HepG2 (cell line): ENCODE data around the gene ATP11A. TPM values are rescaled to one million over a fixed set of nuclear protein-coding genes. Genes with fewer than 3 reads are reported as not detected.
A peak's percentile ranks its signal among the peaks of the same experiment; 100 is the strongest.

Experiments
- CCDC6 ChIP-seq: sonication (generic); formaldehyde crosslinking; IDR thresholded peaks from 2 replicates; pipeline ENCODE4 v1.8.1; 2022; ENCODE audit warnings: mild to moderate bottlenecking, missing genetic modification reagents, moderate library complexity
- CEBPB ChIP-seq: IDR thresholded peaks from 2 replicates; pipeline ENCODE4 v1.6.1; 2011; ENCODE audit warnings: low read depth, low read length, improper control_type of control experiment, borderline replicate concordance
- HINFP ChIP-seq: sonication (generic); formaldehyde crosslinking; IDR thresholded peaks from 2 replicates; pipeline ENCODE4 v1.4.0; 2020; ENCODE audit warnings: low read depth, mild to moderate bottlenecking, missing genetic modification reagents
- HMG20A ChIP-seq: IDR thresholded peaks from 2 replicates; pipeline ENCODE4 v1.6.1; 2016; ENCODE audit warnings: borderline replicate concordance
- HOXA3 ChIP-seq: sonication (generic); formaldehyde crosslinking; IDR thresholded peaks from 2 replicates; pipeline ENCODE4 v1.5.0; 2020; ENCODE audit warnings: missing genetic modification reagents
- MAFG ChIP-seq: sonication (generic); formaldehyde crosslinking; IDR thresholded peaks from 2 replicates; pipeline ENCODE4 v1.5.1; 2020; ENCODE audit warnings: mild to moderate bottlenecking, missing genetic modification reagents
- MAZ ChIP-seq, 2 experiments: sonication (generic) in 1 of 2; formaldehyde crosslinking in 1 of 2; IDR thresholded peaks; 2 replicates each; pipeline versions ENCODE4 v1.5.0 to v1.6.1; 2012 to 2020; ENCODE audit warnings: low read depth in 2 of 2, mild to moderate bottlenecking in 2 of 2, borderline replicate concordance in 1 of 2, improper control_type of control experiment in 1 of 2, low read length in 1 of 2, missing genetic modification reagents in 1 of 2, moderate library complexity in 1 of 2
- PTBP1 ChIP-seq: fragments of 200-400 bp; formaldehyde crosslinking; IDR thresholded peaks from 2 replicates; pipeline ENCODE4 v1.6.1; 2018; ENCODE audit warnings: low read length, low read depth; ENCODE audit not compliant: poor library complexity, severe bottlenecking
- SP1 ChIP-seq, 2 experiments: fragments of 450-650 bp in 1 of 2; sonication (generic) in 1 of 2; formaldehyde crosslinking in 1 of 2; IDR thresholded peaks; 2 replicates each; pipeline versions ENCODE4 v1.4.0 to v1.6.1; 2016 to 2020; ENCODE audit warnings: missing genetic modification reagents in 1 of 2
- XBP1 ChIP-seq: sonication (generic); formaldehyde crosslinking; IDR thresholded peaks from 2 replicates; pipeline ENCODE4 v1.5.0; 2020; ENCODE audit warnings: missing genetic modification reagents
- ZBTB33 ChIP-seq: sonication (generic); formaldehyde crosslinking; IDR thresholded peaks from 2 replicates; pipeline ENCODE4 v1.4.0; 2020; ENCODE audit warnings: missing genetic modification reagents
- ZFP62 ChIP-seq: sonication (generic); formaldehyde crosslinking; IDR thresholded peaks from 2 replicates; pipeline ENCODE4 v1.4.0; 2020; ENCODE audit warnings: missing genetic modification reagents
- ZMAT3 ChIP-seq: sonication (generic); formaldehyde crosslinking; conservative IDR thresholded peaks from 2 replicates; pipeline ENCODE4 v1.7.0; 2021; ENCODE audit warnings: missing genetic modification reagents
- ZNF720 ChIP-seq: sonication (generic); formaldehyde crosslinking; IDR thresholded peaks from 2 replicates; pipeline ENCODE4 v1.4.0; 2020; ENCODE audit warnings: missing genetic modification reagents
- polyA plus RNA-seq, 8 experiments: library from polyadenylated mRNA; depleted of rRNA in 3 of 8; stranded (reverse) in 7 of 8; unstranded in 1 of 8; fragments of >200 nt; fragmentation: Illumina TruSeq in 4 of 8; extraction: Trizol in 4 of 8; gene quantifications; 2 replicates each; pipeline versions ENCODE4 v1.2.1 to v1.2.3, GENCODE V29; 2011 to 2016; ENCODE audit warnings: low read depth in 4 of 8, missing spikeins in 1 of 8, mixed read lengths in 1 of 8; ENCODE audit not compliant: insufficient read depth in 1 of 8
- total RNA-seq, 5 experiments: library from RNA; depleted of rRNA; stranded (reverse); fragments of >200 nt; fragmentation: Illumina TruSeq; extraction: Trizol; gene quantifications; 2 replicates each; pipeline ENCODE4 v1.2.3, GENCODE V29; 2016; ENCODE audit warnings: low read depth in 1 of 5
- TF ChIP-seq, protein P1 (sequence below): sonication (generic); formaldehyde crosslinking; IDR thresholded peaks from 2 replicates; pipeline ENCODE4 v1.8.1; 2023; ENCODE audit warnings: missing genetic modification reagents, mild to moderate bottlenecking, borderline replicate concordance
- TF ChIP-seq, protein P2 (sequence below): IDR thresholded peaks from 2 replicates; pipeline ENCODE4 v1.6.1; 2016; ENCODE audit warnings: mild to moderate bottlenecking
- TF ChIP-seq, protein P3 (sequence below): sonication (generic); formaldehyde crosslinking; IDR thresholded peaks from 2 replicates; pipeline ENCODE4 v1.9.0; 2022; ENCODE audit warnings: missing genetic modification reagents, mild to moderate bottlenecking, borderline replicate concordance
- TF ChIP-seq, protein P4 (sequence below): sonication (generic); formaldehyde crosslinking; IDR thresholded peaks from 2 replicates; pipeline ENCODE4 v1.4.0; 2020; ENCODE audit warnings: missing genetic modification reagents, mild to moderate bottlenecking, borderline replicate concordance

The ATP11A gene
- total and polyA plus RNA-seq, 2 of the 13 experiments (the other 11 are each of a cell fraction or from before 2014, with no cell fraction given) = 18.4 to 20.1 TPM

DNA sequence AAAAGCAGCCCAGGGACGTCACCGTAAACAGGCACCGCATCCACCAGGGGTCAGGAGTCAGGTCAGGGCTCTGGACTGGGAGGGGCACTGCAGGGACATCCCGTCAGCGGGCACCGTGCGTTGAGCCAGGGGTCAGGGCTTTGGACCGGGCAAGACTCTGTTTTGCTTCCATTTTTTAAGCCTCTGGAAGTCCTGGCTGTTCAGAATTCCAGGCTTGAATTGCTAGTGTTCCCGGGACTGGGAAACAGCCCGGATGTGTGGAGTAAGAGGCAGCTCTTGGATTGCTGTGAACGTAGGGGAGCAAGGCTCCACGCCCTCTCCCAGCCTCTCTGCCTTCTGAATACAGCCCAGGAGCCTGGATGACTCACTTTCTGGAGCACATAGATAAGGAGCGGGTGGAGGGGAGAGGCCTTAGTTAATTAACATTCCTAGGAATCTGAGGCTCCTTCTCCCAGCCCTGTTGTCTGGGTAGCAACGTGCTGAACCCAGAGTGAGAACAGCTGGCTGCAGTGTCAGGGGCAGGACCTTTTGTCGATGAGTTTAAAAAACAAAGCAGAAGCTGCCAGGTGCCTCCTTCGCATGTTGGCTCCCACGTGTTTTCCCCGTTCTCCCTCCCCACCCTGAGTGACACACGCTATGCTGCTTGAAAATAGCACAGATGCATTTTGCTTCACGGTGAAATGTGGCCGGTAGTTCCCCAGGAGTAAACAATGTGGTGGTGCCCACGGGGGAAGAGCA is 21.9 kb downstream of the ATP11A start (continued):
- TF ChIP-seq XBP1 (CRISPR knock-in tag) (no peak), ZMAT3 (CRISPR knock-in tag) (no peak), SP1 (IDR thresholded peaks at IDR 0.05) (no peak), SP1 (CRISPR knock-in tag; IDR thresholded peaks at IDR 0.05) (no peak), ZNF720 (CRISPR knock-in tag) (no peak), MAZ (IDR thresholded peaks at IDR 0.05; ENCODE audit: borderline replicate concordance, low read depth, low read length) (peak; percentile 56; the same call in 1 of the 2 replicates), MAZ (CRISPR knock-in tag; IDR thresholded peaks at IDR 0.05; ENCODE audit: low read depth) (no peak), MAFG (CRISPR knock-in tag) (no peak), HMG20A (CRISPR knock-in tag) (no peak), CEBPB (no peak), ZBTB33 (CRISPR knock-in tag) (peak; percentile 68; the same call in 1 of the 2 replicates), CCDC6 (CRISPR knock-in tag) (no peak), HINFP (CRISPR knock-in tag) (no peak), HOXA3 (CRISPR knock-in tag) (peak; percentile 75; the same call in 1 of the 2 replicates), ZFP62 (no peak), PTBP1 (no peak)
- TF ChIP-seq, protein P1, sequence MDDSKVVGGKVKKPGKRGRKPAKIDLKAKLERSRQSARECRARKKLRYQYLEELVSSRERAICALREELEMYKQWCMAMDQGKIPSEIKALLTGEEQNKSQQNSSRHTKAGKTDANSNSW (CRISPR knock-in tag) = no peak
- TF ChIP-seq, protein P2, sequence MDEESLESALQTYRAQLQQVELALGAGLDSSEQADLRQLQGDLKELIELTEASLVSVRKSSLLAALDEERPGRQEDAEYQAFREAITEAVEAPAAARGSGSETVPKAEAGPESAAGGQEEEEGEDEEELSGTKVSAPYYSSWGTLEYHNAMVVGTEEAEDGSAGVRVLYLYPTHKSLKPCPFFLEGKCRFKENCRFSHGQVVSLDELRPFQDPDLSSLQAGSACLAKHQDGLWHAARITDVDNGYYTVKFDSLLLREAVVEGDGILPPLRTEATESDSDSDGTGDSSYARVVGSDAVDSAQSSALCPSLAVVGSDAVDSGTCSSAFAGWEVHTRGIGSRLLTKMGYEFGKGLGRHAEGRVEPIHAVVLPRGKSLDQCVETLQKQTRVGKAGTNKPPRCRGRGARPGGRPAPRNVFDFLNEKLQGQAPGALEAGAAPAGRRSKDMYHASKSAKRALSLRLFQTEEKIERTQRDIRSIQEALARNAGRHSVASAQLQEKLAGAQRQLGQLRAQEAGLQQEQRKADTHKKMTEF (CRISPR knock-in tag) = 0 out of 2 replicates have a peak, but pooled peaks have one; percentile 28
- TF ChIP-seq, protein P3, sequence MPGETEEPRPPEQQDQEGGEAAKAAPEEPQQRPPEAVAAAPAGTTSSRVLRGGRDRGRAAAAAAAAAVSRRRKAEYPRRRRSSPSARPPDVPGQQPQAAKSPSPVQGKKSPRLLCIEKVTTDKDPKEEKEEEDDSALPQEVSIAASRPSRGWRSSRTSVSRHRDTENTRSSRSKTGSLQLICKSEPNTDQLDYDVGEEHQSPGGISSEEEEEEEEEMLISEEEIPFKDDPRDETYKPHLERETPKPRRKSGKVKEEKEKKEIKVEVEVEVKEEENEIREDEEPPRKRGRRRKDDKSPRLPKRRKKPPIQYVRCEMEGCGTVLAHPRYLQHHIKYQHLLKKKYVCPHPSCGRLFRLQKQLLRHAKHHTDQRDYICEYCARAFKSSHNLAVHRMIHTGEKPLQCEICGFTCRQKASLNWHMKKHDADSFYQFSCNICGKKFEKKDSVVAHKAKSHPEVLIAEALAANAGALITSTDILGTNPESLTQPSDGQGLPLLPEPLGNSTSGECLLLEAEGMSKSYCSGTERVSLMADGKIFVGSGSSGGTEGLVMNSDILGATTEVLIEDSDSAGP (CRISPR knock-in tag) = peak; percentile 18; the same call in 1 of the 2 replicates
- TF ChIP-seq, protein P4, sequence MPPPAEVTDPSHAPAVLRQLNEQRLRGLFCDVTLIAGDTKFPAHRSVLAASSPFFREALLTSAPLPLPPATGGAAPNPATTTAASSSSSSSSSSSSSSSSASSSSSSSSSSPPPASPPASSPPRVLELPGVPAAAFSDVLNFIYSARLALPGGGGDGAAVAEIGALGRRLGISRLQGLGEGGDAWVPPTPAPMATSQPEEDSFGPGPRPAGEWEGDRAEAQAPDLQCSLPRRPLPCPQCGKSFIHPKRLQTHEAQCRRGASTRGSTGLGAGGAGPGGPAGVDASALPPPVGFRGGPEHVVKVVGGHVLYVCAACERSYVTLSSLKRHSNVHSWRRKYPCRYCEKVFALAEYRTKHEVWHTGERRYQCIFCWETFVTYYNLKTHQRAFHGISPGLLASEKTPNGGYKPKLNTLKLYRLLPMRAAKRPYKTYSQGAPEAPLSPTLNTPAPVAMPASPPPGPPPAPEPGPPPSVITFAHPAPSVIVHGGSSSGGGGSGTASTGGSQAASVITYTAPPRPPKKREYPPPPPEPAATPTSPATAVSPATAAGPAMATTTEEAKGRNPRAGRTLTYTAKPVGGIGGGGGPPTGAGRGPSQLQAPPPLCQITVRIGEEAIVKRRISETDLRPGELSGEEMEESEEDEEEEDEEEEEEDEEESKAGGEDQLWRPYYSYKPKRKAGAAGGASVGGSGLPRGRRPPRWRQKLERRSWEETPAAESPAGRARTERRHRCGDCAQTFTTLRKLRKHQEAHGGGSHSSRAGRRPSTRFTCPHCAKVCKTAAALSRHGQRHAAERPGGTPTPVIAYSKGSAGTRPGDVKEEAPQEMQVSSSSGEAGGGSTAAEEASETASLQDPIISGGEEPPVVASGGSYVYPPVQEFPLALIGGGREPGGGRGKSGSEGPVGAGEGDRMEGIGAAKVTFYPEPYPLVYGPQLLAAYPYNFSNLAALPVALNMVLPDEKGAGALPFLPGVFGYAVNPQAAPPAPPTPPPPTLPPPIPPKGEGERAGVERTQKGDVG = no peak
